Measurements from ENCODE around the gene CMAS. TPM values are rescaled to one million over a fixed set of nuclear protein-coding genes. Genes with fewer than 3 reads are reported as not detected.
"Not testable (repeated sequence)": the region's sequence is repeated elsewhere in the genome, so short reads cannot be mapped to it uniquely, and the experiment has no call there.

CMAS gene
- total RNA-seq, result 35.7 TPM

DNA sequence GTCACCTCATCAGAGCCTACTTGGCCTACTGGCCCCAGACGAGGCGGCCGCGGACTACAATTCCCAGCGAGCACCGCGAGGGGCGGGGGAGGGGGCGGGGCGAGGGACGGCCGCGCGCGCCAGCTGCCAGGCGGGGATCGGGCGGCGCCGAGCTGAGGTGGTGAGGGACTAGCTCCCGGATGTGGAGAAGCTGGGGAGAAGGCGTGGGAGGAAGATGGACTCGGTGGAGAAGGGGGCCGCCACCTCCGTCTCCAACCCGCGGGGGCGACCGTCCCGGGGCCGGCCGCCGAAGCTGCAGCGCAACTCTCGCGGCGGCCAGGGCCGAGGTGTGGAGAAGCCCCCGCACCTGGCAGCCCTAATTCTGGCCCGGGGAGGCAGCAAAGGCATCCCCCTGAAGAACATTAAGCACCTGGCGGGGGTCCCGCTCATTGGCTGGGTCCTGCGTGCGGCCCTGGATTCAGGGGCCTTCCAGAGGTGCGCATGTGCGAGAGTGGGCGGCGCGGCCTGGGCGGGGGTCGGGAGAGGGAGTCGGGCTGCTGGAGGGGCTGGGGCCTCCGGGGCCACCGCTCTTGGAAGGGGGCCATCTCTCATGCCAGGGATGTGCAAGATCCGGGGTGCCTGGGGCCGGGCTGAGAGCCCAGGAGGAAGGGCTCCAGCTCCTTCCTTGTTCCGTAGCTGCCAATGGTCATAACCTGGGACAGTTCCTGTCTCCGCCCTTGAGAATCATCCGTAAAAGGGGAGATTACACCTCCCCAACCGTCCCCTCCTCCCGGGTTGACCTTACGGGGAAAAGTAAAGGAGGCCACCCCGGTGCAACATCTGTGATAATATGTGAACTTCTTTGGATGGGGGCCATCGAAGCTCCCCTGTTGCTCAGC lies at the start of gene CMAS:
TSS of gene CMAS (plus strand) at position 129 of the 878 bp plus-strand sequence. CDS start at position 215, 86 bp downstream.
- peak; percentile 85 for DNase-seq (ENCODE audit: low spot score)

DNA sequence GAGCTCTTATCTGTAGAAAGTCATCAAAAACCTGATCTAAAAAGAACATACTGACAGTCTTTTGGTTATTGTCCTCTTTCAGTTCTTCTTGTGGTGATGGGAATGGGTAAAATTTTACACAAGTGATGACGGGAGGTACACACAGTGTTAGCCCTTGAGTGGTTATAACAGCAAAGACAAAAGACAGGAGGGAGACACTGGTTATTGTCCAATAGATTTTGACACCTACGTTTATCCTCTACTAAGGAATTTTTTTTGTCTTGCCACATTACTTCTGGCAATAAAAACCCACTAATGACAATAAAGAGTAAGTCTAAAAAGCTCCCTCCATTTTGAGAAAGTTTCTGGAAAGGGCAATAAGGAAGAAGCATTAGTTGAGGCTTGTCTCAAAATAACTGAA lies 47.7 kb upstream of the CMAS start:
- no peak for DNase-seq (ENCODE audit: low spot score)

DNA sequence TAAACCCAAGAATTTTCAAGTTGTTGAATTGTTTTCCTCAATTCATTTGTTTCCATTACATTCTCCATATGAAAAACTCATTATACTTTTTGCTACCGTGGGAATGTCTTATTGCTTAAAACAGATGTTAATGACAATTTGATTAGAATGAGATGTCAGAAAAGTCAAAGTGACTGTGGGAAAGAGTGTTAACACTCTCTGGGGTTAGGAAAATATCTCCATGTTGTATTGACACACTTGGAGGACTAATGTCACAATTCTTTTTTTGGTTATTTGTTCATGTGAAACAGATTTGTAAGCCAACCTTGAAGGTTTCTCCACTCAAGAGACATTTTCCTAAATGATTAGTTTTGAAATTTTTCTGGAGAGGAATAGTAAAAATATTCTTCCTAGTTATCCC lies 47.2 kb upstream of the CMAS start:
- DNase-seq (ENCODE audit: low spot score), result no peak

DNA sequence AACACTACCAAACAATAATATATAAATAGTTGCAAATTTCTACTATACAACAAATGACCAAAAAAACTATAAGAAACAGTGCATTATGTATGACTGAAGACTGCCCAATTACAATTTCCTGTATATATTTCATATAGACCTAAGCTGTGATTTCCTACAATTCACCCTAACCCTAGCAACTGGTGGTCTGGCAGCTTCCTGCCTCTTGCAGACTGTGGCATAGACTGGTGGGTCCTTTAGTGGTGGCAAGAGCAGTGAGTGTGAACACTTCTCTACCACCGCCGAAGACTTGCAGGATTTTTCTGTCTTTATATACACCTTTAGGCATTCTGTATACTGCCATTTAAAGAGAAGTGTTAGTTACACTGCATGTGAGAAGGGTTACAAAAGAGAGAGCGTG lies 43.6 kb upstream of the CMAS start:
- no peak for DNase-seq (ENCODE audit: low spot score)

DNA sequence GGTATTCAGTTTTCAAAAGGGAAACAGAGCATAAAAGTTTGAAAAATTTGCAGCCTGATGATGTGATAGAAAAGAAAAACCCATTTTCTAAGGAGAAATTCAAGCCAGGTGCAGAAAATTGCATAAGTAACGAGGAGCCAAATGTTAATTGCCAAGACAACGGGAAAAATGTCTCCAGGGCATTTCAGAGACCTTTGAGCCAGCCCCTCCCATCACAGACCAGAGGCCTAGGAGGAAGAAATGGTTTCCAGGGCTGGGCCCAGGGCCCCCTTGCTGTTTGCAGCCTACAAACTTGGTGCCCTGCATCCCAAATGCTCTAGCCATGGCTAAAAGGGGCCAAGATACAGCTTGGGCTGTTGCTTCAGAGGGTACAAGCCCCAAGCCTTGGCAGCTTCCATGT lies 38.2 kb upstream of the CMAS start:
- not testable (repeated sequence) for DNase-seq (ENCODE audit: low spot score)

DNA sequence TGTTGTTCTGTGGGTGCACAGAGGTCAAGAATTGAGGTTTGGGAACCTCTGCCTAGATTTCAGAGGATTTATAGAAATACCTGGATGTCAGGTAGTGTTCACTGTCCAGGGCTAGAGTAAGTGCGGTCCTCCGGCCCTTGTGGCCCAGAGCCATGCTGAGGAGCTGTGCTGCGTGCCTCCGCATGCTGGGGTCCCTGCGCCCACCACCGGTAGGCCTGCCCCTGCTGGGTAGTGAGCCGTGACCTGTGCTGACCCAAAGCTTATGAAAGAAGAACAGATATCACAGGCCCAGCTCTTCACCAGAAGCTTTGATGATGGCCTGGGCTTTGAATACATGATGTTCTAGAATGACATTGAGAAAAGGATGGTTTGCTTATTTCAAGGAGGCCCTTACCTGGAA lies 37.8 kb upstream of the CMAS start:
- no peak for DNase-seq (ENCODE audit: low spot score)

DNA sequence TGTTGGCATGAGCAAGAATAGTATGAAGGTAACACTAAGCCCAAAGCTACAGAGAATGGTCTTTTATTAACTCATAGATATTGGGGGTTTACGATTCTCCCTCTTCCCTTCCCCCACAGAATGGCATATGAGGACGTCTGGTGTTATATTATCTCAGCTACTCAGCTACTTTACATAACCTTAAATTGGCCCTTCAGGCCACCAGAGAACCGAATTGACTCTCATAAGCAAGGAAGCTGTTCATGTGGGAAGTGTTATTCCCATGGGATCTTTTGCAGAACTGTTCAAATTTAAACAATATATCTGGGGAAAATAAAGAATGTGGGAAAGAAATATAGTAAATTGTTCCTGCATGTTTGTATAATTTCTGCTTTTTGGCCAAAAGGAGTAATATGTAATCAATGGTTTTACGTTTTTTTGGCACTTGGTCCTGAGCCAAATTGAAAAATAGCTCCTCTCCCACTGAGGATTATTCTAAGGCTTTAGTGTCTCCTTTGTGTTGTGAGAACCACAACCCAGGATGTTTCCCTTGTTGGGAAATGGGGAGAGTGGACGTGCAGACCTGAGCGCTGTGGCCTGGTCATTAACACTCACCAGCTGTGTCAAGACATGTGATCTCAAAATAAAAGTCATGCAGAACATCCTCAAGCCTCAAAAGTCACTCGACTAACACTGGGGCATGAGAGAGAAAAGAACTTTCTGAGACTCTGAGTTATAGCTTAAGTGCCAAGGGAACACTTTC lies 31.8 kb upstream of the CMAS start:
- DNase-seq (ENCODE audit: low spot score), result no peak

DNA sequence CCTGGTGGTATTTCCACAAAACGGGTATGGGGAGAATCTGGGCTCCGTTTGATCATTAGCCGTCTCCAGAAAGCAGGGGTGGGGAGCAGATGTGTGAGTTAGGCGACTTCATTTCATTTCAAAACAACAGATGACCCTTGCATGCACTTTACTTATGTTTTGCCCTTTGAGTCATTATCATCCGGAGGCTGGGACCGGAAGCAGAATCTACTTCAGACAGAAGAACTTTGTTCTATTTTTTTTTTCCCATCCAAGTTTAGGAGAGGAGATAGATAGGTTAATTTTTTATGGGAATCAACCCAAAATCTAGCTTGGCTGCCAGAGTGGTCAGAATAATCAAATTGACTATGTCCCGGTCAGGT lies 31.3 kb upstream of the CMAS start:
- DNase-seq (ENCODE audit: low spot score), result no peak

DNA sequence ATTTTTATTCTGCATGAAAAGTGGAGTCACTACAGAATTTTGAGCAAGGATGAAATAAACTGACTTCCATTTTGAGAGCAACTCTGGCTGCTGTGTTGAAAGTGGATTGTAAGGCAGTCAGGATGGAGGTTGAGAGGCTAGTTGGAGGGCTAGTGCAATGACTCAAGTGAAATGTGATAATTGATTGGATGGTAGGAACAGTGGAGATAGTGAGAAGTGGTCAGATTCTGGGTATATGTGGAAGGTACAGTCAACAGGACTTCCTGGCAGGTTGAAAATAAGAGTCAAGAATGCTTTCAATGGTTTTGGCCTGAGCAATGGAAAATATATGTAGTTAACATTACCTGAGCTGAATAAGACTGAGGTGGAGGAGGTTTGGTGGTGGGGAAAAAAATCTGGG lies 29.0 kb upstream of the CMAS start:
- DNase-seq (ENCODE audit: low spot score), result no peak

DNA sequence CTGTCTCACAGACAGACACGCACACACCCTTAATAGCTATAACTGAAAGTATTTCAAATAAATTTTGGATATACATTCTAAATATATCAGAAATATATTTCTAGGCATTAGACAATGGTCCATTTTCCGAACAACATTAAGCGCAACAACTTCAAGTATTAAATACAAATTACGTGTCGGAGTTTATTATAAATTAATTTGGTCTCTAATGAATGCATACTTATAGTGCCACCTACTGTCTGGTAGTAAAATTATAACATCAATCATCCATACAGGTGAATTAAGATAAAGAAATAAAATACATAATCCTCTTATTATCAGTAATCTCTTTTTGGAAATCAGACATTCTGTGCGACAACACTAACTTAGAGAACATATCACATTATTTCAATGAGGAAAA lies 27.2 kb upstream of the CMAS start:
- DNase-seq (ENCODE audit: low spot score), result no peak

DNA sequence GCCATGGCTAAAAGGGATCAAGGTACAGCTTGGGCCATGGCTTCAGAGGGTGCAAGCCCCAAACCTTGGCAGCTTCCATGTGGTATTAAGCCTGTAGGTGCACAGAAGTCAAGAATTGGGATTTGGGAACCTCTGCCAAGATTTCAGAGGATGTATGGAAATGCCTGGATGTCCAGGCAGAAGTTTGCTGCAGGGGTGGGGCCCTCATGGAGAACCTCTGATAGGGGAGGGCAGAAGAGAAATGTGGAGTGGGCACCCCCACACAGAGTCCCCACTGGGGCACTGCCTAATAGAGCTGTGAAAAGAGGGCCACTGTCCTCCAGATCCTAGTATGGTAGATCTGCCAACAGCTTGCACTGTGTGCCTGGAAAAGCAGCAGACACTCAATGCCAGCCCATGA lies 22.5 kb upstream of the CMAS start:
- DNase-seq (ENCODE audit: low spot score), result not testable (repeated sequence)

DNA sequence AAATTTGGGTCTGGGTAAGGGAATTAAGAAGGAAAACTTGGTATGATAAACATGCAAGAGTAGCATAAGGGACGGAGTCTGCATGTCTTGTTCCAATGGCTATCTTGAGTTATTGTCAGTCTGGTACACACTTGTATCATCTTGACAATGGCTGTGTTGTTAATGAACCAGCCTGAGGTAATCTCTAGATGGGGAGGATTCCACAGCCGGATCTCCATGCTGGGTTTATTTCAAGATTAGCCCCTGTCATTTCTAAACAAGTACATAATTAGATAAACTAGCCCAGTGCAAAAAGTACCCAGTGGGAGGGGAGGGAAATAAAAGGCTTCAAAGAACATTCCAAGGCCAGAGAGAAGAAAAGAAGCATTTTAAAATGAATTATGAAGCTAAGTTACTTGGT lies 16.5 kb upstream of the CMAS start:
- no peak for DNase-seq (ENCODE audit: low spot score)

DNA sequence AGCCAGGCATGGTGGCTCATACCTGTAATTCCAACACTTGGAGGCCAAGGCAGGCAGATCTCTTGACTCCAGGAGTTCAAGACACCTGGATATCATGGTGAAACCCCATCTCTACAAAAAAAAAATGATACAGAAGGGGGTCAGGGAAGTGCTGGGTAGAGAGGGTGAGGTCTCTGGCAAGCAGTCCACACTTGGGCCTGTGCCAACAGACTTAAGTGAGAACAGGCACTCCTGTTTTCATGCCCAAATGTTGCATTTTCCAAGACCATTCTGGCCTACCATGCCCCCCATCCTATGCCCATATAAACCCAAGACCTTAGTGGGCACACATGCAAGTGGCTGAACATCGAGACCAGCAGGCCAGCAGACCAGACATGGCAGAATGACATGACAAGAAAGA lies 16.0 kb upstream of the CMAS start:
- no peak for DNase-seq (ENCODE audit: low spot score)

DNA sequence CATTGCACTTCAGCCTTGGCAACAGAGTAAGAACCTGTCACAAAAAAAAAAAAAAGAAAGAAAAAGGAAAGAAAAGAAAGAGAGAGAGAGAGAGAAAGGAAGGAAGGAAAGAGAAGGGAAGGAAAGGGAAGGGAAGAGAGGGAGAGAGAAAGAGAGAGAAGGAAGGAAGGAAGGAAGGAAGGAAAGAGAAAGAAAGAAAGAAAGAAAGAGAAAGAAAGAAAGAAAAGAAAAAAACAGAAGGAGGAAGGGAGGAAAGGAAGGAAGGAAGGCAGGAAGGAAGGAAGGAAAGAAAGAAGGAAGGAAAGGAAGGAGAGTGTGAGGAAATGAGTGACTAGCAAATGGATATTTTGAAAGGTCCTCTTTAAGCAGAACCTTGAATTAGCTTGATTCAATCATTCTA lies 13.3 kb upstream of the CMAS start:
- no peak for DNase-seq (ENCODE audit: low spot score)

DNA sequence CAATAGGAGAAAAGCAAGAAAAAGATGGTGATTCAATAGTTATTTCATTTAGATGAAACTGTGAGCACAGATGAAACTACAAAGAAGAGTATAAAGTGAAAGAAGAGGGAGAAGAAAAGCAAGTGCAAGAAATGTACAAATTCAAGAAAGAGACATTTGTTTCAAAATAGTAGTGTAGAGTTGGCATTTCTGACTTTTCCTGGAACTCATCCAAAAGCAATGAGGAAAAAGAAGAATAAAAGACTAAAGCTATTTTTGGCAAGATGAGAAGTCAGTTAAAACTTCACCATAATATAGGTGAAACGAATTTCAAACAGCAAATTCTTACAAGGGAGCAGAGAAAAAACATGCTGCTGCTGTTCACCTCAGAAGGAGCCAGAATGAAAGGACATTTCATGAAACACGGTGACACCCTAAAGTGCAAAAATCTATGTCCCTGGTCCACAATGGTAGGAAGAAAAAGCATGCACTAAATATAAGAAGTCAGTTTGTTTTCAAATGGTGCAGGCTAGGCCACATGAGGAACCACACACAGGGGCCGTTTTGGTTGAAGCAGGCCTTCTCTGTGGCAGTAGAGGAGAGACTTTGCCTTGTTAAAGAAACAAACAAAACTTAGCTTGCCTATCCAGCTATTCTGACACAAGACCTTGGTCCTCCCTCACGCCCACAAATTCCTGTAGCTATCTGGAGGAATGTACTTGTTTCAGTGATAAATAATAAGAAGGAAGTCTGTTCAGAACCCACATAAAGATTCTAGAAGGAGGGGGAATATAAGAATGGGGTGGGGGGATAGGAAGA lies 11.1 kb upstream of the CMAS start:
- DNase-seq (ENCODE audit: low spot score), result no peak

DNA sequence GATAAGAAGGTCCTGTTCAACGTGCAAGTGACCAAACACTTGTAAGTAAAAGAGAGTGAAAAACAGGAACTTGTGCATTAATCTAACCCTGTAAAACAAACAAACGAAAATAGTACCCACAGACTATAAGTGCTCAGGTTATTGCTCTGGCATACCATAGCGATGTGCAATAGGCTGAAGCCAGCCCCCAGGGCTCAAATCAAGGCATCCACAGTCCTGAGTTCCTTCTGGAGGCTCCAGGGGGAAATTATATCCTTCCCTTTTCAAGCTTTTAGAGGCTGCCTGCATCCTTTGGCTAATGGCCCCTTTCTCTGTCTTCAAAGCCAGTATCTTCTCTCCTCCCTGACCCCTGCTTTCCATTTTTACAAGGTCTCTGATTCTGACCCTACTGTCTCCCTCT lies 8.1 kb upstream of the CMAS start:
- DNase-seq (ENCODE audit: low spot score), result no peak

DNA sequence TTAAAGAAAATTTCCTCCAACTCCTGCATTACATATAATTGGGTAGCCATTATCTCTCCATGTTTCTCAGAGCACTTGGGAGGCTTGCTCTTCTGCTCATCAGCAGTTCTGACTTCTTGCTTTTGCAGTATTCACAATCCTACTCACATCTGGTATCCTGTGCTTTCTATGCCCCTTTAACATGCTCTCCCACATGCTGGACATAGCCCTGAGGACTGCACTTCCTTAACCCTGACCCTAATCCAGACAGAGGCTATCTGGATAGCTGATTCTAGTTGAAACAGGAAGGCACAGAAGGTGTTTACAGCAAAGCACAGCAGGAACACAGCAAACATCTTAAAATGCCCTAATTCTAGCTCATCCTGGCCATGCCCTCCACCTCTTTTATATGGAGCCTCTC lies 7.3 kb upstream of the CMAS start:
- DNase-seq (ENCODE audit: low spot score), result no peak

DNA sequence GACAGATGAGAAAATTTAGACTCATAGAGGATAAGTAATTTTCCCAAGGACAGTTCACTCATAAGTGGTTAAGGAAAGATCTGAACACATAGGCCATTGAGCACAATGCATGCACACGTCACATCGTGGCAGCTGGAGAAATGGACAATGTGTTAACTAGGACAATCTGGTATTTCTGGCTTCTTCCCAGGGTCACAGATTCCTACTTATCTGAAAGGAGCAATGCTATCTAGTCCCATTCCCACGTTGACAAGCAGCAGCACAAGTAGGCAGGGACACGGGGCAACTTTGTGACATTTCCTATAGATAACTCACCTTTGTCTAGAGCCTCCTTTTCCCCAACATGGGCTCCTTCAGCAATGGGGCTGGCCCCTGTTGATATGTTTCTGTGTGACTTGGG lies 6.7 kb upstream of the CMAS start:
- no peak for DNase-seq (ENCODE audit: low spot score)

DNA sequence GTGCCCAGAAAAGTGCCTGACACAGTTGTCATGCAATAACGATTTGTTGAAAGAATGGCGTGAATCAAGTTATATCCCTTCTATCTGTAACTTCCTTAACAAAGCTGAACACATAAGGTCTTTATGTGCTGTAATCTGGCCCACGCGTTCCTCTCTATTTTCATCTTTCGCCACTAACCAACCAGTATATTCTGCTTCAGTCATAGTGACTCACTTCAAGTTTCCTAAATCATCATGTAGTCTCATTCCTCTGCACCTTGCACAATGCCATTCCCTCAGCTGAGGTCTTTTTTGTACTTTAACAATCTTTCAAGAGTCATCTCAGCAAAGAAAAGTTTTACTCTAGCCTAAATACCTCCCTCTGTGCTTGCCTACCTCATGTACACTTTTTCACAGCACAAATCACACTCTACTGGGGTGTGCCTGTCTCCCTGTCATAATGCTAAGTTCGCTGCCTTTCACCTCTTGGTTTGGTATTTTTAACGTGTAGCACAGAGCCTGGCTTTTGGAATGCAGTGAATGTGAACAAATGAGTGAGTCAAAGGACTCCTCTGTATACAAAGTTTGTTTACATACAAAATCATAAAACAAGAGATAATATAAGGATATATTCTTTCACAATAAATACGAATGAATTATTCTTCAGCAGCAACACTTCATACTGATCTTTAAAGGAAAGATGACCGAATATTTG lies 2.9 kb upstream of the CMAS start:
- no peak for DNase-seq (ENCODE audit: low spot score)

DNA sequence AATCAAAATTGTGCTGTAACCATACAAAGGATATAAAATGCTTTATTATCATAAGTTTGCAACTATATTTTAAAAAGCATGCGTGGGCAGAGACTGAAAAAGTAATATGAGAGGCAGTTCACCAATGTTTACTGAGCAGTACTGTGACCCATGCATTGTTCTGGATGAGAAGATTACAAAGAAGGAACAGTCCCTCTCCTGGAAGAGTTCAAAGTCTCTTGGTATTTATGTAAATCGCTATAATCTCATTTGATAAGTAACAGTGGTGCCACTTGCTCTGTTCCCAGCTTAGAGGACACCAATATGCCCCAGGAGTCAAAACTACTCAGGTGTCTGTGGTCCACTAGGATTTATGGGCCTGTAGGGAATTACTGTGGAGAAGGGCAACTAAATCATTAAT lies 2.1 kb upstream of the CMAS start:
- no peak for DNase-seq (ENCODE audit: low spot score)

DNA sequence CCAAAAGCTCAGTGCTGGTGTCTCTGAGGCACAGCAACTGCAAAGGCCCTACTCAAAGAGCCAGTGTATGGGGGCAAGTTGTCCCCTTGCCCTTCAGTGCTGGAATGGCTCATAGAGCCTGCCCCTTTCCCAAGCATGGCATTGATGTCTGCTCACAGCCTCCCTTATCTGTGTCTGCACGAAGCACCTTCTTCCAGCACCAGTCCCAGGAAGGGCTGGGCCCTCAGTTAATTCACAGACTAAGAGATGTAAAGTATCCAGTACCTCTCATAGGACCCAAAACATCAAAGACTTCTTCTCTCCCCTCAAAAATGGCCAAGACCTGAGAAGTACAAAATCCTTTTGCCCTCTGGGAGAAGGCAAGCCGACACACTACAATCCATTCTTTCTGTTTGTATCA lies 1.6 kb upstream of the CMAS start:
- no peak for DNase-seq (ENCODE audit: low spot score)

DNA sequence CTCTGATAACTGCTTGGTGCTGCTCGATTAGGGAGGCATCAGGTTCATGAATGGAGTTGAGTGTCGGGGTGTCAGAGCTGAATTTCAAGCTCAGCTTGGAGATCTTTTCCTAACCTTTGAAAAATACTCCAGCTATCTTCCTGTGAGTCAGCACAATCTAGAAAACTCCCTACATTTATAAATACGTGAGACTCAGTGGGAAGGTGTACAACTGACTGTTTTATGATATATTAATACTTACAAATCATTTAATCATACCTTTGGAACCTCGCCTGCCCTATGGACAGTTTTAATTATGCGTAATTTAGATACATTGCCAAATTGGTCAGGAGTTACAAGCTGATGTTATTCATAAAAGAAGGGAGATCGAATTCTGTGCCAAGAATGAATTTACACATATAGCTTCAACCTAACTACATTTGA lies 961 bp downstream of the CMAS start:
- DNase-seq (ENCODE audit: low spot score), result no peak

Data from ureter (tissue), 1 donor.